H1 (cell line): ENCODE results near the gene IKZF1. TPM values are rescaled to one million over a fixed set of nuclear protein-coding genes. Genes with fewer than 3 reads are reported as not detected.

ENCODE experiments used
- CTCF ChIA-PET: fragments of 300-600 bp; sonication (Branson Sonifier 250); formaldehyde crosslinking; loops from one replicate; lab custom pipeline; 2021; ENCODE audit not compliant: partially characterized antibody; lab: Charles Lee
- POLR2A ChIA-PET: fragments of 300-600 bp; sonication (Branson Sonifier 250); formaldehyde crosslinking; loops from one replicate; lab custom pipeline; 2021; ENCODE audit warnings: inconsistent platforms; ENCODE audit not compliant: partially characterized antibody; lab: Charles Lee
- DNase-seq, 2 experiments: peaks; one replicate each; pipeline versions ENCODE4 v3.0.0 to v3.0.0-alpha.2; 2010 to 2022; ENCODE audit warnings: low spot score in 2 of 2, low read depth in 1 of 2, mixed read lengths in 1 of 2
- FAIRE-seq: peaks from 2 replicates; lab custom pipeline; 2011; peaks lifted over from hg19 to GRCh38; lab: Jason Lieb, UNC
- H2AFZ ChIP-seq: 2 replicates; pipeline ENCODE4 v1.8.1; 2012; ENCODE audit warnings: low read length, inconsistent platforms
- H2AK5ac ChIP-seq: 2 replicates; pipeline ENCODE4 v1.6.1; 2013; ENCODE audit warnings: low read depth, low read length
- H2BK120ac ChIP-seq: replicated peaks from 2 replicates; pipeline ENCODE3; 2013; ENCODE audit warnings: low read depth, low read length, inconsistent platforms
- H2BK12ac ChIP-seq: 2 replicates; pipeline ENCODE4 v1.6.1; 2013; ENCODE audit warnings: low read depth, low read length
- H2BK15ac ChIP-seq: 2 replicates; pipeline ENCODE4 v1.6.1; 2013; ENCODE audit warnings: low read length
- H2BK20ac ChIP-seq: 2 replicates; pipeline ENCODE4 v1.6.1; 2013; ENCODE audit warnings: low read length
- H2BK5ac ChIP-seq: 2 replicates; pipeline ENCODE4 v1.6.1; 2013; ENCODE audit warnings: low read depth, low read length
- H3K14ac ChIP-seq: 2 replicates; pipeline ENCODE4 v1.6.1; 2013; ENCODE audit warnings: inconsistent platforms; ENCODE audit not compliant: insufficient read length
- H3K18ac ChIP-seq: 2 replicates; pipeline ENCODE4 v1.6.1; 2013; ENCODE audit warnings: low read length; ENCODE audit errors: extremely low read depth
- H3K23ac ChIP-seq: 2 replicates; pipeline ENCODE4 v1.6.1; 2013; ENCODE audit warnings: inconsistent platforms; ENCODE audit not compliant: insufficient read length
- H3K23me2 ChIP-seq: 2 replicates; pipeline ENCODE4 v1.6.1; 2013; ENCODE audit warnings: low read depth, low read length
- H3K27ac ChIP-seq: 2 replicates; pipeline ENCODE4 v1.6.1; 2011; ENCODE audit warnings: low read depth, low read length, inconsistent platforms
- H3K27me3 ChIP-seq, 4 experiments: replicated peaks in 1 of 4; 1 replicate in 1 of 4; 2 replicates in 3 of 4; pipeline versions ENCODE4 v1.6.1 to v1.8.1; 2011 to 2013; ENCODE audit warnings: low read length in 3 of 4, mild to moderate bottlenecking in 3 of 4, inconsistent platforms in 2 of 4, mixed read lengths in 2 of 4, moderate library complexity in 1 of 4; ENCODE audit not compliant: control insufficient read depth in 3 of 4, insufficient read depth in 3 of 4; ENCODE audit errors: extremely low read depth in 1 of 4
- H3K36me3 ChIP-seq, 4 experiments: 2 replicates each; pipeline versions ENCODE4 v1.6.1 to v1.8.1; 2011 to 2013; ENCODE audit warnings: mild to moderate bottlenecking in 4 of 4, low read length in 3 of 4, moderate library complexity in 2 of 4, control low read depth in 1 of 4, inconsistent platforms in 1 of 4; ENCODE audit not compliant: insufficient read depth in 4 of 4, control insufficient read depth in 2 of 4
- H3K4ac ChIP-seq: replicated peaks from 2 replicates; pipeline ENCODE3; 2013; ENCODE audit warnings: low read length, low read depth, mixed read lengths, inconsistent platforms; ENCODE audit not compliant: insufficient read length
- H3K4me1 ChIP-seq, 4 experiments: replicated peaks in 1 of 4; 1 replicate in 1 of 4; 2 replicates in 3 of 4; pipeline versions ENCODE4 v1.6.1 to v1.8.1; 2011 to 2013; ENCODE audit warnings: low read length in 3 of 4, inconsistent platforms in 2 of 4, mixed read lengths in 1 of 4; ENCODE audit not compliant: insufficient read depth in 4 of 4, control insufficient read depth in 3 of 4
- H3K4me2 ChIP-seq, 2 experiments: 2 replicates each; pipeline versions ENCODE4 v1.6.1 to v1.8.1; 2011 to 2013; ENCODE audit warnings: low read depth in 2 of 2, low read length in 2 of 2, control low read depth in 1 of 2, inconsistent platforms in 1 of 2, mild to moderate bottlenecking in 1 of 2; ENCODE audit not compliant: insufficient read depth in 1 of 2
- H3K4me3 ChIP-seq, 4 experiments: fragments of 200-600, 300-600 bp in 1 of 4; sonication (generic), shearing (Covaris generic), sonication (Bioruptor Twin) in 1 of 4; 2 replicates each; pipeline versions ENCODE4 v1.5.1 to v1.8.1; 2011 to 2016; ENCODE audit warnings: low read length in 4 of 4, low read depth in 3 of 4, control low read depth in 2 of 4, inconsistent platforms in 2 of 4, mild to moderate bottlenecking in 2 of 4, mixed read lengths in 1 of 4, moderate library complexity in 1 of 4; ENCODE audit not compliant: insufficient read depth in 2 of 4; ENCODE audit errors: extremely low read depth in 1 of 4
- H3K56ac ChIP-seq: replicated peaks from 2 replicates; pipeline ENCODE3; 2013; ENCODE audit warnings: low read depth, mild to moderate bottlenecking, mixed read lengths, low read length, inconsistent platforms; ENCODE audit not compliant: insufficient read length
- H3K79me1 ChIP-seq: 2 replicates; pipeline ENCODE4 v1.6.1; 2013; ENCODE audit warnings: low read depth, low read length, control low read depth
- H3K79me2 ChIP-seq, 2 experiments: 2 replicates each; pipeline versions ENCODE4 v1.6.1 to v1.8.1; 2012 to 2013; ENCODE audit warnings: low read length in 2 of 2, mild to moderate bottlenecking in 2 of 2, inconsistent platforms in 1 of 2; ENCODE audit not compliant: insufficient read depth in 2 of 2, control insufficient read depth in 1 of 2
- H3K9ac ChIP-seq, 4 experiments: replicated peaks in 1 of 4; 1 replicate in 1 of 4; 2 replicates in 3 of 4; pipeline versions ENCODE4 v1.6.1 to v1.8.1; 2011 to 2013; ENCODE audit warnings: low read depth in 3 of 4, low read length in 3 of 4, control low read depth in 2 of 4, mild to moderate bottlenecking in 2 of 4, moderate library complexity in 2 of 4, inconsistent platforms in 1 of 4; ENCODE audit errors: extremely low read depth in 1 of 4
- H3K9me3 ChIP-seq, 2 experiments: 2 replicates each; pipeline versions ENCODE4 v1.6.1 to v1.8.1; 2012 to 2013; ENCODE audit warnings: mild to moderate bottlenecking in 2 of 2, moderate library complexity in 2 of 2, control low read depth in 1 of 2, inconsistent platforms in 1 of 2, low read depth in 1 of 2, low read length in 1 of 2, mixed read lengths in 1 of 2; ENCODE audit not compliant: insufficient read depth in 2 of 2
- H4K20me1 ChIP-seq, 2 experiments: replicated peaks in 1 of 2; 2 replicates each; pipeline versions ENCODE3 to v1.8.1; 2011 to 2013; ENCODE audit warnings: inconsistent platforms in 2 of 2, low read length in 2 of 2, mild to moderate bottlenecking in 1 of 2; ENCODE audit not compliant: insufficient read depth in 2 of 2, control insufficient read depth in 1 of 2
- H4K5ac ChIP-seq: 2 replicates; pipeline ENCODE4 v1.6.1; 2013; ENCODE audit warnings: low read length, low read depth, mixed read lengths, inconsistent platforms; ENCODE audit not compliant: insufficient read length
- H4K8ac ChIP-seq: 2 replicates; pipeline ENCODE4 v1.8.0; 2013; ENCODE audit warnings: mild to moderate bottlenecking, moderate library complexity, low read length, inconsistent platforms; ENCODE audit not compliant: insufficient read depth; ENCODE audit errors: extremely low read depth
- H4K91ac ChIP-seq: replicated peaks from 2 replicates; pipeline ENCODE3; 2013; ENCODE audit warnings: low read length, mixed read lengths, inconsistent platforms; ENCODE audit not compliant: insufficient read length
- CHD2 ChIP-seq: IDR thresholded peaks from 2 replicates; pipeline ENCODE4 v1.6.1; 2012; ENCODE audit warnings: low read length, improper control_type of control experiment
- EZH2 ChIP-seq: fragments of 200-600 bp; sonication (generic); IDR thresholded peaks from 2 replicates; pipeline ENCODE4 v1.7.1; 2012; ENCODE audit warnings: low read depth, mild to moderate bottlenecking, moderate library complexity, low read length, inconsistent platforms; ENCODE audit not compliant: severe bottlenecking
- KDM1A ChIP-seq: fragments of 200-600, 300-600 bp; sonication (generic); IDR thresholded peaks from 2 replicates; pipeline ENCODE4 v1.7.1; 2016; ENCODE audit warnings: mild to moderate bottlenecking, low read length, borderline replicate concordance
- WGBS, 2 experiments: shearing (Covaris generic) in 1 of 2; methylation state at CpG; one replicate each; pipeline versions ENCODE4 v1.1.6 to v1.1.7; 2013 to 2015; ENCODE audit warnings: low lambda C conversion rate in 2 of 2, mixed read lengths in 2 of 2, inconsistent platforms in 1 of 2, low coverage in 1 of 2, missing lambda C conversion rate in 1 of 2; ENCODE audit not compliant: insufficient replicate concordance in 2 of 2, insufficient coverage in 1 of 2, insufficient read length in 1 of 2; ENCODE audit errors: extremely low coverage in 1 of 2, missing lambda C conversion rate in 1 of 2; 5-methylcytosine and 5-hydroxymethylcytosine counted together
- polyA plus RNA-seq, 7 experiments: library from polyadenylated mRNA; depleted of rRNA in 3 of 7; stranded (reverse) in 5 of 7; unstranded in 2 of 7; fragments of >200 nt in 5 of 7; fragments of 200-250 nt in 2 of 7; gene quantifications; 1 replicate in 5 of 7; 2 replicates in 1 of 7; 4 replicates in 1 of 7; pipeline versions ENCODE4 v1.2.1 to v1.2.3, GENCODE V29; 2011 to 2013; ENCODE audit warnings: missing spikeins in 2 of 7, mixed read lengths in 2 of 7
- total RNA-seq: library from RNA; stranded (reverse); fragmentation: NEBNext Ultra II Directional; extraction: Animal tissue kit (Norgen Biotek cat#: 25700); gene quantifications from 2 replicates; pipeline ENCODE4 v1.2.1, GENCODE V29; 2021

The IKZF1 gene
- total and polyA plus RNA-seq, 2 of the 8 experiments (the other 6 are each of a cell fraction or from before 2014, with no cell fraction given) = 0.74 to 1.5 TPM

GRCh38 chr7:50397971-50398324 lies 93.4 kb downstream of the IKZF1 start:
- H3K18ac ChIP-seq = no peak overlapping the region
- peaks cover 0 to 2% (median 0%) of the 10 kb centered on the region in 4 experiments; a peak in 1 of 7 replicates for H3K4me1 ChIP-seq
- no peak overlapping the region for H2BK20ac ChIP-seq
- POLR2A ChIA-PET = no interaction called here
- H2BK15ac ChIP-seq = no peak overlapping the region
- H3K36me3 ChIP-seq = no peaks in the 10 kb centered on the region
- H3K23ac ChIP-seq = no peak overlapping the region
- H4K91ac ChIP-seq = no peak overlapping the region
- no peaks in the 10 kb centered on the region for H3K27me3 ChIP-seq
- no peak overlapping the region for H2AFZ ChIP-seq
- H4K5ac ChIP-seq = no peak overlapping the region
- H3K4me3 ChIP-seq = no peak overlapping the region
- no peaks in the 10 kb centered on the region for H3K79me2 ChIP-seq
- no peak for DNase-seq
- no peaks in the 10 kb centered on the region for H3K9me3 ChIP-seq
- no peak overlapping the region for H3K4ac ChIP-seq
- H3K27ac ChIP-seq = no peak overlapping the region
- H3K79me1 ChIP-seq = no peaks in the 10 kb centered on the region
- no peak overlapping the region for H2BK5ac ChIP-seq
- no peak overlapping the region for H3K4me2 ChIP-seq
- no peak overlapping the region for H2AK5ac ChIP-seq
- CTCF ChIA-PET = no interaction called here
- WGBS, 2 experiments = 82% methylated on average over 1 of the region's 1 CpG; no CpG with 5 or more reads in 1 of the 2 experiments
- H3K9ac ChIP-seq = no peak overlapping the region
- no peaks in the 10 kb centered on the region for H4K20me1 ChIP-seq
- no peaks in the 10 kb centered on the region for H3K23me2 ChIP-seq
- H2BK12ac ChIP-seq = no peak overlapping the region
- no peak overlapping the region for H2BK120ac ChIP-seq
- H3K14ac ChIP-seq = no peak overlapping the region
- no peak for FAIRE-seq
- H3K56ac ChIP-seq = no peak overlapping the region
- H4K8ac ChIP-seq = no peak overlapping the region
- TF ChIP-seq EZH2 (no peak), CHD2 (no peak), KDM1A (no peak)
